GM19023 (cell line): ENCODE measurements around the gene IBTK.
"Not testable (repeated sequence)": the region's sequence is repeated elsewhere in the genome, so short reads cannot be mapped to it uniquely, and the experiment has no call there.

ENCODE experiments used
- ATAC-seq: cut with Tn5 transposase; IDR thresholded peaks from one replicate; pipeline ENCODE4 v1.9.1; 2021; ENCODE audit warnings: mild to moderate bottlenecking, moderate library complexity; ENCODE audit not compliant: unreplicated experiment

Gene IBTK, protein sequence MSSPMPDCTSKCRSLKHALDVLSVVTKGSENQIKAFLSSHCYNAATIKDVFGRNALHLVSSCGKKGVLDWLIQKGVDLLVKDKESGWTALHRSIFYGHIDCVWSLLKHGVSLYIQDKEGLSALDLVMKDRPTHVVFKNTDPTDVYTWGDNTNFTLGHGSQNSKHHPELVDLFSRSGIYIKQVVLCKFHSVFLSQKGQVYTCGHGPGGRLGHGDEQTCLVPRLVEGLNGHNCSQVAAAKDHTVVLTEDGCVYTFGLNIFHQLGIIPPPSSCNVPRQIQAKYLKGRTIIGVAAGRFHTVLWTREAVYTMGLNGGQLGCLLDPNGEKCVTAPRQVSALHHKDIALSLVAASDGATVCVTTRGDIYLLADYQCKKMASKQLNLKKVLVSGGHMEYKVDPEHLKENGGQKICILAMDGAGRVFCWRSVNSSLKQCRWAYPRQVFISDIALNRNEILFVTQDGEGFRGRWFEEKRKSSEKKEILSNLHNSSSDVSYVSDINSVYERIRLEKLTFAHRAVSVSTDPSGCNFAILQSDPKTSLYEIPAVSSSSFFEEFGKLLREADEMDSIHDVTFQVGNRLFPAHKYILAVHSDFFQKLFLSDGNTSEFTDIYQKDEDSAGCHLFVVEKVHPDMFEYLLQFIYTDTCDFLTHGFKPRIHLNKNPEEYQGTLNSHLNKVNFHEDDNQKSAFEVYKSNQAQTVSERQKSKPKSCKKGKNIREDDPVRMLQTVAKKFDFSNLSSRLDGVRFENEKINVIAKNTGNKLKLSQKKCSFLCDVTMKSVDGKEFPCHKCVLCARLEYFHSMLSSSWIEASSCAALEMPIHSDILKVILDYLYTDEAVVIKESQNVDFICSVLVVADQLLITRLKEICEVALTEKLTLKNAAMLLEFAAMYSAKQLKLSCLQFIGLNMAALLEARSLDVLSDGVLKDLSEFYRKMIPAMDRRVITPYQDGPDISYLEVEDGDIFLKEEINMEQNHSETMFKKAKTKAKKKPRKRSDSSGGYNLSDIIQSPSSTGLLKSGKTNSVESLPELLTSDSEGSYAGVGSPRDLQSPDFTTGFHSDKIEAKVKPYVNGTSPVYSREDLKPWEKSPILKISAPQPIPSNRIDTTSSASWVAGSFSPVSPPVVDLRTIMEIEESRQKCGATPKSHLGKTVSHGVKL (N-terminal part only)

DNA sequence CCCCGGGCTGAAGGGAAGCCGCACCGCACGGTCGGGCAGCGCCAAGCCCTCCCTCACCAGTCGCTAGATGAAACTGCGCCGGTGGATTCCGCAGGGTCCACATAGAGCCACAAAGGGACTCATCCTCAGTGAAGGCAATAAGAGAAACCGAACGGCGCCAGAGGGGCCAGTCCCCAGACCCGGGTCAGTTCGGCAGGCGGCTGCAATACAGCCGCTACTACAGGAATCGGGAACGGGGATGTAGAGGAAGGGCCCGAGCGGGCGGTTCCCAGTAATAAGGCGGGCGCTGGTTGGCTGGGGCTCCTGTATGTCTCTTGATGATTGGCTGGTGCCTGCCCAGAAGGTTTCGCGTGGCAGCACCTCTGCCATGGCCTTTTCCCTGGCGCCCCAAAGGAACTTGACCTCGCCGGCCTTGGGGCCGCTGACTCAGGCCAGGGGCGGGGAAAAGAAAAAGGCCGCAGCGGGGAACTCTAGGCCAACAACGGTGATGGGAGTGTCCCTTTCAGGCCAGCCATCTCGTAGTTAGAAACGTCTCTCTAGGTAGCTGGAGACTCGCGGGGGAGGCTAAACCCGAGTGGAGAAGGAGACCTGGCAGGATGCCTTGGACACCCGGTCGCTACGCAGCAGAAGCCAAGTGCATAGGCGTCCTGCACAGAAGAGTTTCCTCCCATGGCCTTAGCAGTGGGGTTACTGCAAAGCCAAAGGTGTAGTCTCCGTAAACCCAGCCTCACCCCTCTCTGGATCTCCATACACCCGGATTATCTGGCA is at the start of gene IBTK:
Gene IBTK (minus strand): TSS at position 240 of the 768 bp plus-strand sequence. CDS start 7,258 bp downstream, outside the sequence.
- ATAC-seq = peak; percentile 84

DNA sequence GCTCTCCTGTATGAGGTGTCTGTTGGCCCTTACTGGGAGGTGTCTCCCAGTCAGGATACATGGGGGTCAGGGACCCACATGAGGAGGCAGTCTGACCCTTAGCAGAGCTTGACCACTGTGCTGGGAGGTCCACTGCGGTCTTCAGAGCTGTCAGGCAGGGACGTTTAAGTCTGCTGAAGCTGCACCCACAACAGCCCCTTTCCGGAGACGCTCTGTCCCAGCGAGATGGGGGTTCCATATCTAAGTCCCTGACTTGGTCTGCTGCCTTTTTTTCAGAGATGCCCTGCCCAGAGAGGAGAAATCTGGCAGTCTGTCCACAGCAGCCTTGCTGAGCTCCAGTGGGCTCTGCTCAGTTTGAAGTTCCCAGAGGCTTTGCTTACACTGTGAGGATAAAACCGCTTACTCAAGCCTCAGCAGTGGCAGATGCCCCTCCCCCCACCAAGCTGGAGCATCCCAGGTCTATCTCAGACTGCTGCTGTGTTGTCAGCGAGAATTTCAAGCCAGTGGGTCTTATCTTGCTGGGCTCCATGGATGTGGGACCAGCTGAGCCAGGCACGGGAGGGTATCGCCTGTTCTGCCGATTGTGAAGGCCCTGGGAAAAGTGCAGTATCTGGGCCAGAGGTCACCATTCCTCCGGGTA is 36.3 kb upstream of the IBTK start:
- no peak for ATAC-seq

DNA sequence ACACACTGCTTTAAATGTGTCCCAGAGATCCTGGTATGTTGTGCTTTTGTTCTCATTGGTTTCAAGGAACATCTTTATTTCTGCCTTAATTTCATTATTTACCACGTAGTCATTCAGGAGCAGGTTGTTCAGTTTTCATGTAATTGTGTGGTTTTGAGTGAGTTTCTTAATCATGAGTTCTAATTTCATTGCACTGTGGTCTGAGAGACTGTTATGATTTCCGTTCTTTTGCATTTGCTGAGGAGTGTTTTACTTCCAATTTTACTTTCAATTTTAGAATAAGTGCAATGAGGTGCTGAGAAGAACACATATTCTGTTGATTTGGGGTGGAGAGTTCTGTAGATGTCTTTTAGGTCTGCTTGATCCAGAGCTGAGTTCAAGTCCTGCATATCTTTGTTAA is 34.0 kb upstream of the IBTK start:
- ATAC-seq = not testable (repeated sequence)

DNA sequence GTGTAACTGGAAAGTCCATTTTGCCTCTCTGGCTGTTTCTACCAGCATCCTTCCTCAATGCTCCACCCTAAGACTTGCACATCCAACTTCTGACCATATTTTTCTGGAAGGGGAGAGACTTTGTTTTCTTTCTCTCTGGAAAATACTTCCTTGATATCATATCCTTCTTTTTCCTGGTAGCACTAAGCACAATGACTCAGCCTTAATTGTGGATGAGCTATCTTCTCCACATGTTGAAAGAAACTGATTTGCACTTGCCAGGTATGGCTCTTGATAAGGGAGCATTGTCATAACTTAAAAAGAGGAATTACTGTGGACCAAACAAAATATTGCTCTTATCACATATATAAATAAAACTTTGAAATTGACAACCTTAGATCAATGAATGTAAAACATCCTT is 30.1 kb upstream of the IBTK start:
- no peak for ATAC-seq

DNA sequence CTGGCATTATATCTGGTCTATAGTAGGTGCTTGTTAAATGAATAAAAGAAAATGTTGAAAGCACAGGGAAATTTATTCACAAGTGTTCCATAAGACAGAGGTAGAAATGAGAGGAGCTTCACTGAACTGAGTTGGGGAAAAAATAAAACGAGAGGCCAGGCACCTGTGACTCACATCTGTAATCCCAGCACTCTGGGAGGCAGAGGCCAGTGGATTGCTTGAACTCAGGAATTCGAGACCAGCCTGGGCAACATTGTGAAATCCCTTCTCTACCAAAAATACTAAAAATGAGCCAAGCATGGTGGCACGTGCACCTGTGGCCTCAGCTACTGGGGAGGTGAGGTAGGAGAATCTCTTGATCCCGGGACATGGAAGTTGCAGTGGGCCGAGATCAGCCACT is 28.1 kb upstream of the IBTK start:
- no peak for ATAC-seq

DNA sequence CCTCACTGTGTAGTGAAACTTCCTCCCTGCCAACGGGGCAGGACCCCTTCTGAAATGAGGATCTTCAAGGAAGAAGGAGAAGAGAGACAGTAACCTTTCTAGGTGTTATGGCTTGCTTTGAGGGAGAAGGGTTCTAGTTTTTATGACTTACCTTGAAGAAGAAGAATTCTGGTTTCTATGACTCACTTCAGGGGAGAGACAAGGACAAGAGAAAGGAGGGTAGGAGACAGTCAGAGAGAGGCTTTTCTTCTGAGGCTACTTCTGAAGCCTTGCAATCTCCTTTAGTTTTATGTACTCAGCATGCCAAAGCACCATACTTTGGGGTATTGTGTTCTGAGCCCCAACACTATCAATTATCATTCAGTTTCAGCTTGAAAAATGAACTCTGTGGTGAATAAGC is 25.8 kb upstream of the IBTK start:
- ATAC-seq = no peak

DNA sequence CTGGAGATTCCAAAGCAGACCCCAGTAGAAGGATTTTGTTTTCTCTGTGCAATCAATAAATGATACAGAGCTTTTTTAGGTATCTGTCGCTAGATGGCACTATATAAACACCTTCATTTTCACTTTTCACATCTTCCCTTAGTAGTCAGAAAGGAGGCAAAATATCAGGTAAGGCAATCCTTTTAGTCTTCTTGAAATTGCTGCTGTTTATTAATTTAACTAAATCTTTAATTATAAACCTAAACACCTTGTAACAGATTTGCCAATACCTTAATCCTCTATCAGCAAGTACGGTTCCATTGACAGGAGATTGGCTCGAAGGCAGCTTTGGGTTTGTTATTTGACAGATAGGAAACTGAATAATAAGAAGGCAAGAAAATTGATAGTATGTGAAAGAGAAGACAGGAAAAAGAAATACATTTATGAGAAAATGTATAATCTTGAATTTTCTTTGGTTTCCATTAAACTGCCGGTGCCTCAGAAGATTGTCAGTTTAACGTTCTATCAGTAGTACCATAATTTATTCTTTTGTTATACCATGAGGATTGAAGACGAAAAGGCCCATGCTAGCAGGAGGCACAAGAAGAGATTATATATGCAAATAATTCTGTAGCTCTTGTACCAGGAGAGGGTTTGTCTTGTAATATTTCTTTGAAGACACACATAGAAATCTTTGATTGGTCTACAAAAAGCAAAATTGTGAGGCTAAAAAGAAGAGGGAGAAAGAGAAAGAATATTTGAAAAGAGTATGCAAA is 23.5 kb upstream of the IBTK start:
- ATAC-seq = peak; percentile 53

DNA sequence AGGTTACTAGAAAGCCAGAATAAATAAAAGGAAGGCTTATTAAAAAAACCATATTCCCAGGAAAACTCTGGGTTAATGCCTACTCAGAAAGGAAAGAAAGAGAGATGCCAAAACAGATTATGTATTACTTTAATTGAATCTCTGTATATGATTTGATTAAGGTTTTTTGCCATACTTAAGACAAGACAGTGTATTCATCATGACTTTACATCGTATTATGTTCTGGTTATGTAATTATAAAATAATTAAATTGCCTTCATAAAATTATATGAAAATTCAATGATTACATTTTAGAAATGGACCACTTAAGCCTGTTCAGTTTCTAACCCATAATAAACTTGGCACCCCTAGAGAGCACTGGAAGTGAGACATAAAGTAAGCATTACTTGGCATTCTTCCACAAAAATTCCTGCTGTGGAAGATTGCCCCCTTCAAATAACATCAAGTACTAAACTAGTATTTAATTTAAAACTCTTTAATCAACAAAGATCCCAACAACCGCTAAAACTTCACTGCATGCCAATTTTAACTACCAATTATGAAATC is 20.8 kb upstream of the IBTK start:
- no peak for ATAC-seq

DNA sequence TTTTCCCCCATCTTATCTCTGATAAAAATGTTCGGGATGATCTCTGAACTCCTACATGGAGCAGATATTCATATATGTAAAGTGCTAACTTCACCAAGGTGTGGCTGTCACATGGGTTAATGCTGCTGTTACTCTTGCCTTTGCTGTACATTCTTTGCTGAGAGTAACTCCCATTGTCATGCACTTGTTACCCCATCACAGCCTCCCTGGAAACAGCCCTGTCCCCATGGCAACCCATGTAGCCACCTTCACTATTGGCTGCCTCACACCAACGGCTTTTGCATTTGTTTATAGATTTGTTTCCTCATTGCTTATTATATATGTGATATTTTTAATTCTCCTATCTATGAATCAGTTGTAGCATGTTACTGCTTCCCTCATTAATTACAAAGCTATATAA is 17.3 kb upstream of the IBTK start:
- ATAC-seq = no peak

DNA sequence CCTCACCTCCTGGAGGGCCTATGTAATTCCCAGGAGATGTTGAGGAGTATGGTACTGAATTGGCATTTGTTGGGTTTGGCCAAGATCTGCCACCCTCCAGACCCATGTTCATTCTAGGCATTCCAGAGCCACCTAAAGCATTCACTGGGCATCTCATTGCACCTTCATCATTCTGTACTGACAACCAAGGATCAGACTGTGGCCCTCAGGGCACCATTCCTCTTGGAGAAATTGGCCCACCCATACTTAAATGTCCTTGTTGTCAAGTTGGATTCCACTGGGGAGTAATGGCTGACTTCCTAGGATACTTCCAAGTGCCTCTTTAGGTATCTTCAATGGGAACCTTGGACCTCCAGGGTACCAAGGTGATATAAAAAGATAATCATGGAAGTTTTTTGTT is 16.8 kb upstream of the IBTK start:
- no peak for ATAC-seq

DNA sequence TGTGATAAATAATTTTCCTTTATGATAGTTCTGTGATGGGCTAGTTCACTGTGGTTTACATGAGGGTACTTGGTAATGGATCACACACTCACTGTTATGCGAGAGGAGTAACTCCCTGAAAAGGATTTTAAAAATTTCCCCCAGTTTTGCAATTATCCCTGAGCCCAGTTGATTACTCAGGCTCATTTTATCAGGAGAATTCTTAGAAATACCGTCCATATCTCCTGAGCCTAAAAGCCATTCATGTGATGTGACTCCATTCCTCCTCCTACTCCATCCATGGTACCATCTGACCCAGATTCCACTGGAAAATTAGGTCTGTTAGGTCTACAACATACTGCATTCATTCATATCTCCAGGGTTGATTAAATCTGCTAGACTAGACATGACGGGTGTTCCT is 16.4 kb upstream of the IBTK start:
- no peak for ATAC-seq

DNA sequence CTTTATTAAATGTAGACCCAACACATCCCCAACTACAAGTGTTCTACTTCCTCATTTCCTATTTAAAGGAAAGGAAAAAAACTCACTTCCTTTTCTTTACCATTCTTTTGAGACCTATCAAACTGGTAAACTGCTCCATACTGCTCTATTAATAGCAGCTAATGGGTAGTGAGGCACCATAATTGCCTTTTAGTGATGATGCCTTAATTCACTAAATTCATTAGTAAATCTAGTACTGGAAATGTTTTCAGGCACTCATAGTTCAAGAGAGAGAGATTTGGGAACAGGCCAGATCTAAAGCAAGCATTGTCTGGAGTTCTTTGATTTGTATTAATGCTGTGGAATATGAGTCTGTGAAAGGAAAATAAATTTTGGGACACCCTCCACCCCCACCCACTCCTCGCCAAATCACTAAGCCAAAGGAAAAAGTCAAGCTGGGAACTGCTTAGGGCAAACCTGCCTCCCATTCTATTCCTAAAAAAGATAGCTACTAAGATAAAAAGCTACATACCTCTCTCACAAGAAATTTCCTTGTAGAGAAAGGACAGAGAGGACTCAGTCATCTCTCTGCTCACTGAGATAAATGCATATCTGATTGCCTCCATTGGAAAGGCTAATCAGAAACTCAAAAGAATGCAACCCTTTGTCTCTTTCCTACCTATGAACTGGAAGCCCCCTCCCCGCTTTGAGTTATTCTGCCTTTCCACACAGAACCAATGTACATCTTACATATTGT is 13.6 kb upstream of the IBTK start:
- ATAC-seq = no peak

DNA sequence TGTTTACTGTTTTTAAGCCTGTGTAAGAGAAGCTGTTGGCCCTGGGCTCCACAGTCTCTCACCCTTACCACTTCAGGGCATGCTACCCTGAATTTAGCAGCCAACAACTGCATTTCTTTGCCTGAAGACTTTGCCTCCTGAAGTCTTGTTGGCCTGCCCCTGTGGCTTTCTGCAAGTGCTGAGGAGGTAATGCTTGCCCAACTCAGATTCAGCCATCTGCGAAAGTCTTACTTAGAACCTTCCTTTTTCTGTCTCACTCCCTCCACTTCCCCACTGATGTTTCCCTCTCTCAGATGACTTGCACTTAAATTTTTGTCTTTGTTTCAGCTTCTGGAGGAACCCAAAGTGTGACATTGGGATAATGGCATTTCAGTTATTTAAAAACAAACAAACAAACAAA is 11.8 kb upstream of the IBTK start:
- no peak for ATAC-seq

DNA sequence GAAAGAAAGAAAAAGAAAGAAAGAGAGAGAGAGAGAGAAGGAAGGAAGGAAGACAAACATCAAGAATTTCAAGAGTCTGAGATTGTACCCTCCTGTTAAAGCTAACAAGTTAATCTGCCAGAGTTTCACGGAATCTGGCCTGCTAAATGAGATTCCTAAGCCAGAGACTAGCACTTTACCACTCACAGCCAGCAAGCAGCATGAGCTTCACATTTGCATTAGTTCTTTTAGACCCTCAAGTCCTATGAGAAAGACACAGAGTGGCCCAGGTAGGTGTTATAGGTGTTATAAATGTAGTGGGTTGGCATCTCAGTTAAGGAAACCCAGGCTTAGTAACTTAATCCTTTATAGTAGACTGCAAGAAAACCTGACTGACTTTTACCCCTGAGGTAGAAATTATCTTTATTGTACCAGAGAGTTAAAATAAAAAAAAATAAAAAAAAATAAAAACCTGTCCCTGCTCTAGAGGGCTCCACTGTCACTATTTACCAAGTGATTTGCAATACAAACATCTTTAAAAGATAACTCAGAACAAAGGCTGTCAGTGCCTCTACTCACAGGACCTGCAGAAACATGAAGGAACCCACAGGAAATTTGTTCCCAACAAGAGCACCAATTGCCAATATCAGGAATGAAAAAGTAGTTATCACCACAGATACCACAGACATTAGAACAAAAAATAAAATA is 9.7 kb upstream of the IBTK start:
- no peak for ATAC-seq

DNA sequence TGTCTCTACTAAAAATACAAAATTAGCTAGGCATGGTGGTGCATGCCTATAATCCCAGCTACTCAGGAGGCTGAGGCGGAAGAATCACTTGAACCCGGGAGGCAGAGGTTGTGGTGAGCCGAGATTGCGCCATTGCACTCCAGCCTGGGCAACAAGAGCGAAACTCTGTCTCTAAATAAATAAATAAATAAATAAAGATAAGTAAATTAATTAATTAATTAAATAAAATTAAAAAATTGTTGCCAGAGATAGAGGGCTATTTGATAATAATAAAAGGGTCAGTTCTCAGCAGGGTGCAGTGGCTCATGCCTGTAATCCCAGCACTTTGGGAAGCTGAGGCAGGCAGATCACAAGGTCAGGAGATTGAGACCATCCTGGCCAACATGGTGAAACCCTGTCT is 7.2 kb upstream of the IBTK start:
- not testable (repeated sequence) for ATAC-seq

DNA sequence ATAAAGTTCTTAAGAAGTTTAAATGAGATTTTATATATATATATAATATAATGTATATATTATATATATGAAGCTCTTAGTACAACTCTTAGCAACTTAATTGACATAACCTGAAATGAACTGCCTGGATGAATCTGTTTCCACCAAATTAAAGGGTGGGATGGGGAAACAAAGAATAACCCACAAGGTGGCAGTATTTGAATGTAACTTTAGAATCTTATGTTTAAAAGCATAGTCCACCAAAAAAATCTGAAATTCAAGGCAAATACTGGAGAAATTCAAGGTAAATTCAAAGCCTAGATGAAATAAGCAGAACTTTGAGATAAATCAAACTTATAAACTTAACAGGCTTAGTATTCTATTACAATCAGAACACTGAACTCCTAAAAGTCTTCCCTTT is 4.4 kb upstream of the IBTK start:
- ATAC-seq = no peak

DNA sequence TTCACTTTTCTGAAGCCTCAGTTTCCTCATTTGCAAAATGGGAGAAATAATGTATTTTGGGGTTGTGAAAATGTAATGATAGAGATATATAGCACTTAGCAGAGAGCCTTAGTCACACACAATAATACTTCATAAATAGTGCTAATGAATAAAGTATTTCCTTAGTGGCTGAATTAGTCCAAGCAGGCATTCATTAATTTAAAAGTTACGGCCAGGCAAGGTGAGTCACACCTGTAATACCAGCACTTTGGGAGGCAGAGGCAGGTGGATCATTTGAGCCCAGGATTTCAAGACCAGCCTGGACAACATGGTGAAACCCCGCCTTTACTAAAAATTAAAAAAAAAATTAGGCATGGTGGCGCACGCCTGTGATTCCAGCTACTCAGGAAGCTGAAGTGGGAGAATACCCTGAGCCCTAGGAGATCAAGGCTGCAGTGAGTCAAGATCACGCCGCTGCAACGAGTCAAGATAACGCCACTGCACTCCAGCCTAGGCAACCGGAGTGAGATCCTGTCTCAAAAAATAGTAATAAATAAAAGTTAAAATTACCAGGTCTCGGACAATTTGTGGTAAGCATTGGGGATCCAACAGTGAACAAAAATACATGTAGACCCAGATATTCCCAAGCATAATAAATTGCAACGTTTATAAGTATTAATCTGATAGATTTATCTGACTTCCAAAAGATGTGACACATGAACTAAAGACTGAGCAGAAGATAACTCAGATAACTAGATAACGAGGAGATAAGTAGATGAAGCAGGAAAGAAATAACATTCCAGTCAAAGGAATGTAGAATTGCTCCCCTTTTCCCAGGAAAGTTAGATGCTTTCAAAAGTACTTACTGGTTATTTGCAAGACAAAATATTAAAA is 2.1 kb upstream of the IBTK start:
- no peak for ATAC-seq
